Measurements from ENCODE around the gene TRIM9.

- no peak for TF ChIP-seq CTCF (conservative IDR thresholded peaks at IDR 0.05 in 1 of 2, IDR thresholded peaks at IDR 0.05 in 1 of 2; ENCODE audit: low read depth in 1 of 2, low read length in 2 of 2)
- TF ChIP-seq EZH2 (IDR thresholded peaks at IDR 0.05; ENCODE audit: low read length, missing control alignments), result no peak
Observed at GRCh38 chr14:51080645-51081044, 14.3 kb downstream of the TRIM9 start.
